ENCODE results near the gene KIAA1217.

DNA sequence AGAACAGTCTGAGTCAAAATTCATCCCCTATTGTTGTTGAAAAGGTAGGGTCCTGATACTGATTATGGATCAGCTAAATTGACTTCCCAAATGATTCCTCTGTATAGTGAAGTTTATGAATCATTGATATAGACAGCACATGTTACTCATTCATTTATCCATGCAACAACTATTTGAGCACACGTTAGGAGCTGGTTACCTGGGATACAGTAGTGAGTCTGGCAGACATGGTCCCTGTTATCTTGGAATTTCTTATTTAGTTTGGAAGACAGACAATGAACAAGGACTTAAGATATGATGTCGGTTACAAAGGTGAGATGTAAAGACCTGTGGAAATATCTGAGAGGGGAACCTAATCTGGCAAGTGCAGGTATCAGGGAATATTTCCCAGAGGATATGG lies 28.0 kb upstream of the KIAA1217 start:
- TF ChIP-seq, protein P1, sequence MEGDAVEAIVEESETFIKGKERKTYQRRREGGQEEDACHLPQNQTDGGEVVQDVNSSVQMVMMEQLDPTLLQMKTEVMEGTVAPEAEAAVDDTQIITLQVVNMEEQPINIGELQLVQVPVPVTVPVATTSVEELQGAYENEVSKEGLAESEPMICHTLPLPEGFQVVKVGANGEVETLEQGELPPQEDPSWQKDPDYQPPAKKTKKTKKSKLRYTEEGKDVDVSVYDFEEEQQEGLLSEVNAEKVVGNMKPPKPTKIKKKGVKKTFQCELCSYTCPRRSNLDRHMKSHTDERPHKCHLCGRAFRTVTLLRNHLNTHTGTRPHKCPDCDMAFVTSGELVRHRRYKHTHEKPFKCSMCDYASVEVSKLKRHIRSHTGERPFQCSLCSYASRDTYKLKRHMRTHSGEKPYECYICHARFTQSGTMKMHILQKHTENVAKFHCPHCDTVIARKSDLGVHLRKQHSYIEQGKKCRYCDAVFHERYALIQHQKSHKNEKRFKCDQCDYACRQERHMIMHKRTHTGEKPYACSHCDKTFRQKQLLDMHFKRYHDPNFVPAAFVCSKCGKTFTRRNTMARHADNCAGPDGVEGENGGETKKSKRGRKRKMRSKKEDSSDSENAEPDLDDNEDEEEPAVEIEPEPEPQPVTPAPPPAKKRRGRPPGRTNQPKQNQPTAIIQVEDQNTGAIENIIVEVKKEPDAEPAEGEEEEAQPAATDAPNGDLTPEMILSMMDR (IDR thresholded peaks at IDR 0.05 in 2 of 3, conservative IDR thresholded peaks at IDR 0.05 in 1 of 3; ENCODE audit: borderline replicate concordance in 1 of 3, insufficient read depth in 1 of 3, low read depth in 2 of 3, low read length in 2 of 3): no peak
- TF ChIP-seq EZH2 (IDR thresholded peaks at IDR 0.05): no peak
- TF ChIP-seq POLR2A (IDR thresholded peaks at IDR 0.05; ENCODE audit: borderline replicate concordance, extremely low read depth, insufficient read depth, insufficient read length): no peak
- TF ChIP-seq REST (IDR thresholded peaks at IDR 0.05; ENCODE audit: low read depth): no peak
- TF ChIP-seq YY1 (IDR thresholded peaks at IDR 0.05; ENCODE audit: extremely low read depth, insufficient replicate concordance, low read depth, low read length): no peak
- TF ChIP-seq, protein P2, sequence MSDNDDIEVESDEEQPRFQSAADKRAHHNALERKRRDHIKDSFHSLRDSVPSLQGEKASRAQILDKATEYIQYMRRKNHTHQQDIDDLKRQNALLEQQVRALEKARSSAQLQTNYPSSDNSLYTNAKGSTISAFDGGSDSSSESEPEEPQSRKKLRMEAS (IDR thresholded peaks at IDR 0.05): no peak
- TF ChIP-seq POLR2AphosphoS5 (IDR thresholded peaks at IDR 0.05; ENCODE audit: low read depth, low read length): no peak
- TF ChIP-seq EGR1 (IDR thresholded peaks at IDR 0.05; ENCODE audit: low read depth): no peak
- TF ChIP-seq RAD21 (IDR thresholded peaks at IDR 0.05; ENCODE audit: low read depth): no peak
- no peak for TF ChIP-seq JUND (IDR thresholded peaks at IDR 0.05)
- TF ChIP-seq SP1 (IDR thresholded peaks at IDR 0.05; ENCODE audit: low read depth): no peak
